GM10266 (cell line): ENCODE measurements around the gene TNS3.

Experiments used
- DNase-seq: peaks from one replicate; pipeline ENCODE4 v3.0.0; 2012; ENCODE audit errors: extremely low spot score
- TF ChIP-seq, protein P1 (sequence below): IDR thresholded peaks from 2 replicates; pipeline ENCODE4 v1.5.1; 2012; ENCODE audit warnings: mild to moderate bottlenecking, low read depth; ENCODE audit not compliant: control insufficient read depth, insufficient read depth; ENCODE audit errors: missing control alignments

Gene TNS3

DNA sequence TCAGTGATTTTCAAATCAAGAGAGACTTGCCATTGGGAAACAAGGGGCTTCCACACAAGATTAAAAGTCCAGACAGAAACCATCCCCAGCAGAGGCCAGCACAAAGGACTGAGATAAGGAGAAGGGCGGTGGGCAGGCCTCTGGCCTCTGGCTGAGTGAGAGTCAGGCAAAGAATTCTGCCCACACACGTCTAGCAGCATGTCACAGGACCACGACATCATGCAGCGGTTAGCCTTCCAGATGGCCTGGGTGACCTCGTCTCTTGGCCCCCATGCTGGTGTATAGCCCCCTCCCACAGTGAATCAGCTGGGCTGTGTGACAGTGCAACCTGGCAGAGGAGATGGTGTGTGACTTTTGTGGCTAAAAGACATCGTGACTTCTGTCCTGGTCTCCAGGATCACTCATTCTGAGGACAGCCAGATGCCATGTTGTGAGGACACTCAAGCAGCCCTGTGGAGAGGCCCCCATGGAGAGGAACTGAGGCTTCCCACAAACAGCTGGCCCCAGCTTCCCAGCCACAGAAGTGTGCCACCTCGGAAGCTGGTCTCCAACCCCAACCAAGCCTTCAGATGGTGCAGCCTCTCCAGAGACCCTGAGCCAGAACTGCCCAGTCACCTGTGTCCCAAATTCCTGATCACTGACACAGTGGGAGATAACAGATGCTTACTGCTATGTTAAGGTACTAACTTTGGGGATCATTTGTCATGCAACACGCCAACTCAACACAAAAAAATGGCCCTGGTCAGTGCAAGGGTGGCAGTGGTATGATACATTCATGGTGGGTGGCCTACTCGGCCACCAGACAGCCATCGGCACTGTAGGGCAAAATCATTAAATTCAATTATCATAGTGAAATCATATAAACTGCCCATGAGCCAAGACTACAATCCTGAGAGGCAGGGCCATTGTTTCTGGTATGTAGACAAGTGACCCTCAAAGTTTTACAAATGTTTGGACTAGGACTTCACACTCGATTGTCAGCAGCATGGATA is 73.2 kb downstream of the TNS3 start:
- DNase-seq = no peak
- TF ChIP-seq, protein P1, sequence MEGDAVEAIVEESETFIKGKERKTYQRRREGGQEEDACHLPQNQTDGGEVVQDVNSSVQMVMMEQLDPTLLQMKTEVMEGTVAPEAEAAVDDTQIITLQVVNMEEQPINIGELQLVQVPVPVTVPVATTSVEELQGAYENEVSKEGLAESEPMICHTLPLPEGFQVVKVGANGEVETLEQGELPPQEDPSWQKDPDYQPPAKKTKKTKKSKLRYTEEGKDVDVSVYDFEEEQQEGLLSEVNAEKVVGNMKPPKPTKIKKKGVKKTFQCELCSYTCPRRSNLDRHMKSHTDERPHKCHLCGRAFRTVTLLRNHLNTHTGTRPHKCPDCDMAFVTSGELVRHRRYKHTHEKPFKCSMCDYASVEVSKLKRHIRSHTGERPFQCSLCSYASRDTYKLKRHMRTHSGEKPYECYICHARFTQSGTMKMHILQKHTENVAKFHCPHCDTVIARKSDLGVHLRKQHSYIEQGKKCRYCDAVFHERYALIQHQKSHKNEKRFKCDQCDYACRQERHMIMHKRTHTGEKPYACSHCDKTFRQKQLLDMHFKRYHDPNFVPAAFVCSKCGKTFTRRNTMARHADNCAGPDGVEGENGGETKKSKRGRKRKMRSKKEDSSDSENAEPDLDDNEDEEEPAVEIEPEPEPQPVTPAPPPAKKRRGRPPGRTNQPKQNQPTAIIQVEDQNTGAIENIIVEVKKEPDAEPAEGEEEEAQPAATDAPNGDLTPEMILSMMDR = no peak

DNA sequence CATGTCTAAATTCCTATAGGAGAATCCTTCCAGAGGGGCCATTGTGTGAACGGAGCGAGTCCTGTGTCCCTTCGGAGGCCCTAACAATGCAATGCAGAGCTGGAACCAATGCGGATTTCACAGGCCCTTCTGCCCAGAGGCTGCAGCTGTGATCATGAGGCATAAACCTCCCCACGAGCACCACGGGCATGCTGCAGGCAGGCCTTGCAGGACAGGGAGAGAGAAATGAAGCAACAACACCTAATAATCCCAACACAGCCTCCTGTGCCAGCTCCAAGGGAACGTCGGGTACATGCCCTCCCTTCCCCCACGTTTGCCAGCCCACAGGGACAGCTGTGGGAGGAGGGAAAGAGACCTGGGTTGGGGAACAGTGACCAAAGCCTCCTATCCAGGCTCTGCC is 74.4 kb downstream of the TNS3 start:
- no peak for DNase-seq
- TF ChIP-seq, protein P1 = no peak

DNA sequence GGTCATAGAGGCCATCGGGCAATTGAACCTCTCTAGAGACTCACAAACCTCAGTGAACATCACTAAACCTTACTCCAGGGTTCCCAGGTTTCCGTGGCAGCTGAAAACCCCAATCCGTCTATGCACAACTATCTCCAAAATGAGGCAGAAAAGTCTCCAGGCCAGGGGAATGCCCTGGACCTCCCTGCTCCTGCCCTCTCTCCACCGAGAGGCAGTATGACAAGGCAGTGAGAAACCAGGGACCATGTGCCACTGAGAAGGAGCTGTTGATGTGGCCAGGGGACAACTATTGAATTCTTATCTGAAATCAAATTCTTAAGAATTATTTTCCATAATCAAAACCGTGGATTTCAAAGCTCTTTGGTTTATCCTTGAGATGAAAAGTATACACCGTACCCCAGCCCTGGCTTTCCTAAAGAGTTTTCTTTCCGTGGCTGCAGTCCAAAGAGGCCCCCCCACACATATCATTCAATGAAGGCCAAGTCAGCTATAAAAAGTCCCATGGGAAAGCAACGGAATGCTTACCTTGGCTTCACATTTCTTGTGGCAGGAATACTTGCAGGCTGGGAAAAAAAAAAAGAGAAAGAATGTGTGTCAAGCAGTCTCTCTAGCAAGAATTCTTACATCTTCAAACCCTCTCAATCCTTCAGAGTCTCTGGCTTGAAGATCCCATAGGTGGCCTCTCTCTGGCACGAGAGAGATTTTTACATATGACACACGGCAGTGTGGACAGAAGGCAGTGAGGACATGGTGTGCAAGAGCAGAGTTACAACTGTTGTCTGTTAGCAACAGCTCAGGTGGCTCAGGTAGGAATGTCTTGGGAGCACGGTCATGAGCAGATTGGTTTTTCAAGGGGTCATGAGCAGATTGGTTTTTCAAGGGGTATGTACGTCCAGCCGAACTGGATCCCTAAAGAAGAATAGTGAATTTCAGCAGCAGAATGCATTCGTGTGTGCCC is 75.2 kb downstream of the TNS3 start:
- TF ChIP-seq, protein P1 = no peak
- DNase-seq = no peak

DNA sequence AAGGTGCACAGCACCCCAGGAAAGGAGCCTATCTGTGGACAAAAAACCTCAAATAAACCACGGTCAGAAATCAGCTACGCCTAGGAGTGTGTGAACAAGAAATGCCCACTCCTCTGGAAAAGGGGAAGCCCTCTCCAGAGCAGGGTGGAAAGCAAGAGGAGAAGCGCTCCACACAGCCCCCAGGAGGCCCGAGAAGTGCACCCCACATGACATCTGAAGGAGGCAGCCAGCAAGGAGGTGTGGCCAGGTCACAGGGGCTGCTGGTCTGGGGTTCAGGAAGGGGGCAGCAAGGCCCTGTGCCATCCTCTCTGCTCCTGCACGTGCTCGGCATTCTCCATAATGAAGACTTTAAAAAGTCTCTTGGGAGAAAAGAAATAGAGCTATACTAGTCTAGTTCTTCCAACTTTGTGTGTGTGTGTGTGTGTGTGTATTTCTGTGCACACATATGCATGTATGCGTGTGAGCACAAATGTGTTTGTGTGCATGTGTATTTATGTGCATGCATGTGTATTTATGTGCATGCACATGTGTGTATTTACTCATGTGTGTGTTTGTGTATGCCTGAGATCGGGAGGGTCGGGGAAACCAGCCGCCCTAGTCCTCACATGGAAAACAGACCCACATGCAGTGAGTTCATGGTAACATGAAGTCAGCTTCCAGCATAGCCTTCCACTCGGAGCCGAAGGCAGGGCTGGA is 76.5 kb downstream of the TNS3 start:
- no peak for DNase-seq

DNA sequence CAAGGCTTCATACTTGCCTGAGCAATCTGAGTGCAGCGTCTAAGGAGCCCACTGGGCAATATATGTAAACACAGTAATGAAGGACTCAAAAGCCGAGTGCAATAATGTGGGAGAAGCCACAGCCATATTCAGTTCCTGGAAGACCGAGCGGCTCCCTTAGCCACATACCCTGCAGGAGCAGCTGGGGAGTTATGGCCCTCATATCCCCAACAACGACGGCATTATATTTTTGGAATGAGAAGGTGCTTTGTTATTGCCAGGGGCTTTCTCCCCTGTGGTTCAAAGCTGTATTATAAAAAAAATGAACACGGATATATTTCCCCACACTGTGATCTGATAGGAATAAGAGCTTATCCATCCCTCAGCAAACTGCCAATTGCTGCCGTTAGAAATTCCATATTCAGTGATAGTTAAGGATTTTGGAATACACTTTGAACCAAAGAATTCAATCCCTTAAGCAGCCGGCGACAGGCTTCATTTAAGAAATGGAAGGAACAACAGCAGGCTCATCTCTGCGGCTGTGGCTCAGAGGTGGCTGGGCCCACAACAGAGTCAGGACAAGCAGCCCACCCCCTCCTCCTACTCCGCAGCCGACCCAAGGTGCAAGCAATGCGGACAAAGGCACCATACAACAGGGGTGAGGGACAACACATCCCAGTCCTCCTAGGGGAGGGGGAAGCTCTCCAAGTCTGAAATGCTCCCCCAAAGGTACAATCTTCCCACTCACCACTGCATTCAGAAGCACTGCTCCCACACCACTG is 77.2 kb downstream of the TNS3 start:
- TF ChIP-seq, protein P1 = no peak

More for the DNA sequence above, 76.5 kb downstream of the TNS3 start:
- TF ChIP-seq, protein P1 = no peak

DNA sequence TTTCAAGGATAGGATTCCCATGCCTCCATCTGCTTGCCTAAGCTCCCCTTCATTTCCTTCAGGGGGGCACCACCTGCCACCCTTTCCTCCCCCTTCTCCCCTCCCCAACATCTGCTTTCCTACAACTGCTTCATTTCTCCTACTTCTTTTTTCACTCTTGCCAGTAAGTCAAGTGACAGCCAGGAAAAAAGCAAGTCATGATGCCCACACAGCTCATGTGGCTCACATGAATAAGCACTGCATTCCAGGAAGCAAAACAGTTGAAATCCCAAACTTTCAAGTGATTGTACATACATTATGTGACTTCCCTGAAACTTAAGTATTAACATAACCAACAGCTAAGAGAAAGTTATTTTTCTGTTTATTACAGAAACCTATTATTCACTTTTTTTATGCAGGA is 78.6 kb downstream of the TNS3 start:
- DNase-seq = no peak
- TF ChIP-seq, protein P1 = no peak

More for the DNA sequence above, 77.2 kb downstream of the TNS3 start:
- no peak for DNase-seq
